ENCODE measurements around the gene SPIRE1.

The SPIRE1 gene

DNA sequence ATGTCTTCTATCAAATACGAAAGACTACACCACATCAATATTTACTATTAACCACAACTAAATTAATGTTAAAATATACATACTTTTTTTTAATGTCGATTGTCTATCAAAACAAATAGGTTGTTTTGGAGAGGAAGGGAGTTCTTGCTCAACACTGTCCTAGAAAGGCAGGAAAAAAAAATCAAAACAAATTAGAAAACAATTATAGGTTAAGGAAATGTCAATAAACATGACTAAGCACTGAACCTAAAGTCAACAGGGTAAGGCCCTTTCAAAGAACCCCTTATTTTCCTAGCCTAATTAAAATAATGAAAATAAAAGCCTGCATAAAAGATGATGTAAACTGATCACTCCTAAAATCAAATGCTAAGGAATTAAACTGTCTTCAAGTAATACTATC is 41.8 kb upstream of the SPIRE1 start:
- no peaks in the 10 kb centered on the region for H3K27me3 ChIP-seq
- H3K4me3 ChIP-seq: no peak overlapping the region
- H3K27ac ChIP-seq: no peak overlapping the region
- H3K36me3 ChIP-seq: peaks cover 4 to 14% (median 8%) of the 10 kb centered on the region in 3 donors
- no peak for DNase-seq
- intact Hi-C loops (cut with DNase I; ENCODE audit: low total_unique reads): no loop called here
- TF ChIP-seq, protein P1, sequence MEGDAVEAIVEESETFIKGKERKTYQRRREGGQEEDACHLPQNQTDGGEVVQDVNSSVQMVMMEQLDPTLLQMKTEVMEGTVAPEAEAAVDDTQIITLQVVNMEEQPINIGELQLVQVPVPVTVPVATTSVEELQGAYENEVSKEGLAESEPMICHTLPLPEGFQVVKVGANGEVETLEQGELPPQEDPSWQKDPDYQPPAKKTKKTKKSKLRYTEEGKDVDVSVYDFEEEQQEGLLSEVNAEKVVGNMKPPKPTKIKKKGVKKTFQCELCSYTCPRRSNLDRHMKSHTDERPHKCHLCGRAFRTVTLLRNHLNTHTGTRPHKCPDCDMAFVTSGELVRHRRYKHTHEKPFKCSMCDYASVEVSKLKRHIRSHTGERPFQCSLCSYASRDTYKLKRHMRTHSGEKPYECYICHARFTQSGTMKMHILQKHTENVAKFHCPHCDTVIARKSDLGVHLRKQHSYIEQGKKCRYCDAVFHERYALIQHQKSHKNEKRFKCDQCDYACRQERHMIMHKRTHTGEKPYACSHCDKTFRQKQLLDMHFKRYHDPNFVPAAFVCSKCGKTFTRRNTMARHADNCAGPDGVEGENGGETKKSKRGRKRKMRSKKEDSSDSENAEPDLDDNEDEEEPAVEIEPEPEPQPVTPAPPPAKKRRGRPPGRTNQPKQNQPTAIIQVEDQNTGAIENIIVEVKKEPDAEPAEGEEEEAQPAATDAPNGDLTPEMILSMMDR (IDR thresholded peaks at IDR 0.05): no peak
- no peaks in the 10 kb centered on the region for H3K9me3 ChIP-seq
- H3K4me1 ChIP-seq: peaks cover 0 to 28% (median 20%) of the 10 kb centered on the region in 4 donors

DNA sequence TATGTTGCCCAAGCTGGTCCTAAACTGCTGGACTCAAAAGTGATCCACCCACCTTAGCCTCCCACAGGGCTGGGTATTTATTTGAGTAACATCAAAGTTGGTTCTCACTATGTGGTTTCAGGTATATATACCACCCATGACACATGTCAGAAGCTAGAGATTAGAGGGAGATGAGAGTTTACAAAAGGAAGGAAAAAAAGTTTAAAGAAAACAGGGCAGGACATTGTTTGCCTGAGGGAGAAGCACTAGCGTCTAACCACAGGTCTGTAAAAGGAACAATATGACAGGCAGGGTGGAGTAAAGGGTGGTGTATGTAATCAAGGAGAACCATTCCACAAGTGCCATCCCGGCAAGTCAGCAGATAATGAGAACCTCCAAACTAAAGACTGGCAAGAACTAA is 36.1 kb upstream of the SPIRE1 start:
- Histone ChIP-seq H3K27ac (no peak overlapping the region), H3K4me3 (no peak overlapping the region), H3K27me3 (no peaks in the 10 kb centered on the region), H3K4me1 (no peaks in the 10 kb centered on the region), H3K9me3 (no peaks in the 10 kb centered on the region), H3K36me3 (peaks cover 0 to 49% (median 13%) of the 10 kb centered on the region in 3 donors)
- TF ChIP-seq, protein P1 (IDR thresholded peaks at IDR 0.05): no peak
- no peak for DNase-seq
- intact Hi-C loops (cut with DNase I; ENCODE audit: low total_unique reads): no loop called here

DNA sequence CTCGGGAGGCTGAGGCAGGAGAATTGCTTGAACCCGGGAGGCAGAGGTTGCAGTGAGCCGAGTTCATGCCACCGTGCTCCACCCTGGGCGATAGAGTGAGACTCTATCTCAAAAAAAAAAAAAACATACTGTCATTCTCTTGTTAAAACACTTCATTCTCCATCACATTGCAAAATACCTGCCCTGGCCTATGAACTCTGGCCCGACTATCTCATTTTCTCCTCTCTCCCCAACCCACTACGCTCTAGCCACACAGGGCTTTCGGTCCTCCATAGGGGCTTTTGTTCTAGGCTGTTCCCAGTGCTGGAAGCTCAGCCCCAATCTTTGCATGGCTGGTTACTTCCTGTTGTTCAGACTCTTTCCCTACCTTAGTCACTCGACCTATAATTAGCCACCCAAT is 34.3 kb upstream of the SPIRE1 start:
- no peak overlapping the region for H3K27ac ChIP-seq
- H3K27me3 ChIP-seq: no peaks in the 10 kb centered on the region
- H3K9me3 ChIP-seq: no peaks in the 10 kb centered on the region
- no peaks in the 10 kb centered on the region for H3K4me1 ChIP-seq
- intact Hi-C loops (cut with DNase I; ENCODE audit: low total_unique reads): no loop called here
- H3K36me3 ChIP-seq: peaks cover 0 to 49% (median 8%) of the 10 kb centered on the region in 3 donors
- H3K4me3 ChIP-seq: no peak overlapping the region
- TF ChIP-seq, protein P1 (IDR thresholded peaks at IDR 0.05): no peak
- no peak for DNase-seq

DNA sequence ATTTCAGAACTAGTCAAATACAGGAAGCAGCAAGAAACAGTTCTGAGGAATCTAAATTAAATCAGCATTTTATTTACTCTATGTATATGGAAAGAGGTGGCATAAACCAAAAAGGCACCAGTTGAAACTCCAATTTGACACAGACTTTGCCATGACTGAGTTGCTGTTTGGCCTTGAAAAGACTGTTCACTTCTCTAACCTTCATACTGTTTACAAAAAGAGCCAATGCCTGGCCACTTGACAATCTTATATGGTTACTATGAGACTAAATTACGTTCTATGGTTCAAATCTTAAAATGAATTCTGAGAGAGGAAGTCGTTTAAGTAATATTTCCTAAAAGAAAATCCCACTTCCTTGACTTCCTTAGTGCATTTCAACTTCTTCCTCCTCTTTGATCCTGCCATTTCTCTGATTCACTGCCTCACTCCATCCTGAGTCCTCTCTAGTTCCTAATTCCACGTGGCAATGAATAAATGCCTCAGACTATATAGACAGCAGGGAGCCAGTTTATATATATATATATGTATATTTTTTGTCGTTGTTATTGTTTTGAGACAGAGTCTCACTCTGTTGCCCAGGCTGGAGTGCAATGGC is 31.4 kb upstream of the SPIRE1 start:
- Histone ChIP-seq H3K36me3 (peaks cover 0 to 56% (median 15%) of the 10 kb centered on the region in 3 donors), H3K4me1 (no peaks in the 10 kb centered on the region), H3K9me3 (no peaks in the 10 kb centered on the region), H3K27ac (no peak overlapping the region), H3K4me3 (no peak overlapping the region), H3K27me3 (no peaks in the 10 kb centered on the region)
- DNase-seq: no peak
- intact Hi-C loops (cut with DNase I; ENCODE audit: low total_unique reads): no loop called here
- TF ChIP-seq, protein P1 (IDR thresholded peaks at IDR 0.05): no peak

DNA sequence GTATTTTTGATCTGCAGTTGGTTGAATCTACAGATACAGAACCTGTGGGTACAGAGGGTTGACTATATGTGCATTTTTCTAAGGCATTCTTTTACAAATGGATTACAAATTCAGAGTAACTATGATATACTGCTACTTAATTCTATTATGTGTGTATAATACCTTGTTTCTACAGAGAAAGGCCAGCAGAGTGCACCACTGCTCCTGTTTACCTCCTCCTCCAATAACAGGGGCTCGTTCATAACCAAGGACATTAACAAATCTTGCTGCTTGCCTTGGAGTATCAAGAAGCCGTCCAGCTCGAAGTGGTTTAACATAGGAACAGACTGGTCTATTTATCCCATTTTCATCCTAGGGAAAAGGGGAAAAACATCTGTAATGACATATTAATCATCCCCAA is 28.2 kb upstream of the SPIRE1 start:
- TF ChIP-seq, protein P1 (IDR thresholded peaks at IDR 0.05): no peak
- intact Hi-C loops (cut with DNase I; ENCODE audit: low total_unique reads): no loop called here
- no peak for DNase-seq
- Histone ChIP-seq H3K27ac (no peak overlapping the region), H3K9me3 (no peaks in the 10 kb centered on the region), H3K36me3 (peaks cover 0 to 43% (median 7%) of the 10 kb centered on the region in 3 donors), H3K4me1 (no peaks in the 10 kb centered on the region), H3K27me3 (no peaks in the 10 kb centered on the region), H3K4me3 (no peak overlapping the region)

All from tibial artery (tissue), 4 donors.